UCSD-AML1 (cell line): Measurements from ENCODE around the gene TTC32.

Experiments
- DNase-seq: peaks from one replicate; lab custom pipeline; 2025; ENCODE audit not compliant: unreplicated experiment; lab: John Stamatoyannopoulos, UW

The TTC32 gene

DNA sequence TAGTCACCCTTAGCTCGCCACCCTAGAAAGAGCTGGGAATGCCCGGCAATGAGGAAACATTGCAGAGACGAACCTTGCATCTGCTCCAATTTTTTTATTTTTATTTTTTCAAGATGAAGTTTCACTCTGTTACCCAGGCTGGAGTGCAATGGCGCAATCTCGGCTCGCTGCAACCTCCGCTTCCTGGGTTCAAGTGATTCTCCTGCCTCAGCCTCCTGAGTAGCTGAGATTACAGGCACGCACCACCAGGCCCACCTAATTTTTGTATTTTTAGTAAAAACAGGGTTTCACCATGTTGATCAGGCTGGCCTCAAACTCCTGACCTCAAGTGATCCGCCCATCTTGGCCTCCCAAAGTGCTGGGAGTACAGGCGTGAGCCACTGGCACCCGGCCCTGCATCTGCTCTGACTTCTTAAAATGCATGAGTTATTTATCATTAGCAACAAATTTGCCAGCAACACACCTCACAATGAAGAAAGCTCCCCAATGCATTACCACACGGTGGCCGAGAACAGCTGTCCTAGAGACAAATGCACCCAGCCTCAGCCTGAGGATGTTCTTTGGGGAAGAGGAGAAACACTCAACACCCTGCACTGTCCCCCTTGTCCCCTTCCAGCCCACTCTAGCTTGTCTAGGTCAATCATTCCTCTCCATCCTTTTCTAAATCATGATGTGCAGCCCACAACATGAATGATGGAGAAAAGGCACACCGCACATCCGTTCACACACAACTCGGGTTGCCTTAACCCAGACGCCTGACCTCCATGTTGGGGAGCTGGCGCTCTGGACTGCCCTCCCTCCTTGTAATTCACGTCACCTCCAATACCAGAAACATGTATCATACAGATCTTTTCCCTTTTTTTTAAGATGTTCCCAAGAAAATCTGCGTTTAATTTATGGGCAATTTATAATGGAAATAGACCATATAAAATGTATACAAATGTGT lies 46.9 kb downstream of the TTC32 start:
- no peak for DNase-seq

DNA sequence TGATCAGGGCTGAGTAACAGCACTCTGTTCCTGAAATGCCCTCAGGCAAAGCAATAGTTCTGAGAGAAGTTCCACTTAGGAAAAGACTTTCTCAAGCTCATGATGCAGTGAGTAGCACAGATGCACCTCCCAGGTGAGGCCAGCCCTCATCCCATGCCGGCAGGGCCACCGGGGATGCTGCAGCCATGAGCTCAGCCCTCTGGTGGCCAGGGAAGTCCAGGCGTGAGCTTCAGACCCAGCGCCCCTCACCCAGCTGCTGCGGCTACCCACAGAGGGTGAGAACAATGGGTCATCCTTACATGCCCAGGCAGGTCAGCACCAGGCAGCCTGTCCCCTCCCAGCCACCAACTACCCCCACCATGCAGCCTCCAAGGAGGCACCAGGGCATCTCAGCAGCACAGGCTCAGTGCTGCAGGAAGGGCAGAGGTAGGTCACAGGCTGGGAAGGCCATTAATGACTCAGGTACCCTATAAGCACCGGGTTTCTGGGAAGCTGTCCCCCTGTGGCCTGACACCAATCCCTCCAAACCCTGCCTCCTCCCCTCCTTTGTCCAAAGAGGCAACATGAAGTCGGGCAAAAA lies 50.6 kb downstream of the TTC32 start:
- no peak for DNase-seq

DNA sequence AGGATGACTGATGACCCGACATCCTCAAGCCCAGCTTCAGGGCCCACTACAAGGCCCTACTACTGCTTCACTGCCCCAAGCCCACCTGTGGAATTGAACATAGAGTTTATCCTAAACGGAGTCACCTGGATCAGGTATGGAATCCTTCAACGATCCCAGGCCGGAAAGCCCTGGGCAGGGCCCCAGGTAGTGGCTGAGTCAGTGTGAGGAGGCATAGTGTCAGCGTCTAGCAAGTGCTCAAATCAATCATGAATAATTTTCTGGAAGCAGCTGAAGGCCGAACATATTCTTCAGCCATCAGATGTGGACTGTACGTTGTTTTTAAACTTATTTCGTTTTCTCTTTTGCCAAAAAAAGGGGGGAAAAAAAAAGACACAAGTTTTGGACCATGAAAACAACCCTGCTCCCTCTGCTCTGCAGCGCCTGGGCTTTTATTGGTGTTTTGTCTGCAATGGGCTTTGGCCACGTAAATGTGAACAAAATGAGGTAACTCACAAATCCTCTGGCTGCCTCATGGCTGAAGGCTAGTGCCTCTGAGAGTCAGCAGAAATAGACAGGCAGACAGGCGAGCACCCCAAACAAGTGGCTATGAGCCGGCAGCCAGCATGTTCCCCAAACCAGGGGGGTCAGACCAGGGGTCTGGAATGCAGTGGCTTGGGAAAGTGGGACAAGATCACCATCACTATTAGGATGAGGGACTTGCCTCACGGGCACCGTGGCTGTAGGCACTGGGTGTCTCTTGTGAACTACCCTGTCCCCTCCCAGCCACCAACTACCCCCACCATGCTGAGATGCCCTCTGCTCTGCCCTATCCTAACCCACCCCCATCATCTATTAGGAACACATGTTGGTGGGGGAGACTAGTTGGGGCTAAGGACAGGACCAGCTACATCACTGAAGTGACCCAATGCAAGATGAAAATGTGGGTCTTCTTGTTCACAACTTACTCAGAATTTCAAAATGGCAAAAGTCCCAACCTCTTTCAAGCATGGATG lies 51.4 kb downstream of the TTC32 start:
- no peak for DNase-seq

DNA sequence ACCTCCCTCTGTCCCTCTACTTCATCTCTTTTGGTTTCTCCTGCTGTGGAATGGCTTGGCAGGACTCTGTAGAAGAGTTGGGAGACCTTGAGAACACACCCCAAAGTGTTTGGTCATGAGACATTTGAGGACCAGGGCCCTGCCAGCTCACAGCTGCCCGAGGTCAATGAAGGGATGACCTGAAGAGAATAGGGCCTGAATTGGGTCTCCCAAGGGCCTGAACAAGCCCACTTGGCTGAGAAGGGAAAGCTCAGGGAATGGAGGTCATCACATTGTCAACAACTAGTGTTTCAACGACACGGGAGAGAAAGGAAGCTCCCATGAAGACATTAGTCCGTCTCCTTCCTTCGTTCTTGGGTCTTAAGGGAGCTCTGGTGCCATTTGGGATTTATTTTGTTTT lies 52.8 kb downstream of the TTC32 start:
- DNase-seq = no peak

DNA sequence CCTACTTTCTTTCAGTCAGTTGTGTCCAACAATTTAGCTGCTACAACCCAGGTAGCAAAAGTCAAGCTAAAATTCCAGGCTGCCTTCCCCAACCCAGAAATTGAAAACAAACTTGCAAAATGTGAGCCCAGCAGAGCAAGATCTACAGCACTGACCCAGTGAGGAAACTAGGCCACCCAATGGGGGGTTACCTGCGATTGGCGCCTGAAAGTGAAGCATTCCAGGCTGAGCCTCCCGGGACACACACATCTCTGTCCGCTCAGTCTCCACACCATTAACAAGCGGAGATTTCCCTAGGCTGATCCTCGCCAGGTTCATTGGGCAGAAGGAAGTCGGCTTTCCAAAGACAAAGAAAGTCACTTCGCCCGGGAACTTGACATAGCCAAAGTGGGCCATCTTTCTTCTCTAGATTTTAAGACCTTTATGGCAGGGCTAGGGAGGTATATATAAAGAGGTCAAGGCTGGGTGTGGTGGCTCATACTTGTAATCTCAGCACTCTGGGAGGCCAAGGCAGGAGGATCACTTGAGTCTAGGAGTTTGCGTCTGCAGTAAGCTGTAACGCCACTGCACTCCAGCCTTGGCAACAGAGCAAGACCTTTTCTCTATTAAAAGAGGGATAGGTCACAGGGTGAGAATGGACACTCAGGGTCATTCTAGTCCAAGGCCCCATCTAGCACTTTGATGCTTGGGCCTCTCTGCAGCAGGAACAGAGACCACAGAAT lies 53.6 kb downstream of the TTC32 start:
- no peak for DNase-seq

DNA sequence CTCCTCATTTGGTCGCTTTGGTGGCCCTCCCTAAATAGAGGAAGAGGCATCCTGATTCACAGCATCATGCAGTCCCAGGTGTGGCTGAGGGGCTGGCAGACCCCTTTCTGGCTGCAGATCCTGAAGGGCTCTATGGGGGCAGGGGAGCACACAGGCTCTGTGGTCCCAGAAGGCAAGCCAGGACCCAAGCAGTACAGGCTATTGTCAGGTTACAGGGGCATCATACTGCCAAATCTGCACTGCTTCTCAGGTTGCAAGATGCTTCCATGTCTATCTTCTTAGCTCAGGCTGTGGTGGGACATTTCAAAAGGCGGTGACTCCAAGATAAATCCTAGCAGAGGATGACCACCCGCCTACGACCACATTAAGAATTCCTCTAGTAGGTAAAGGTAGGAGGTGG lies 54.3 kb downstream of the TTC32 start:
- DNase-seq = no peak
